Ovary (tissue), 3 donors: ENCODE results near the gene SLC7A6OS.

Experiments used
- POLR2A ChIP-seq: fragments of 450-650 bp; IDR thresholded peaks from one replicate; pipeline ENCODE4 v1.6.1; 2017; ENCODE audit warnings: antibody characterized with exemption, mild to moderate bottlenecking, moderate library complexity
- TF ChIP-seq, protein P1 (sequence below), 3 donors: fragments of 450-650 bp in 2 of 3; fragments of 200-600 bp in 1 of 3; IDR thresholded peaks; one replicate each; pipeline versions ENCODE4 v1.5.1 to v1.8.0; 2016 to 2022; ENCODE audit warnings: antibody characterized with exemption in 3 of 3, mild to moderate bottlenecking in 1 of 3
- donor health status: DM: no; HTN: no; CAD: no.

DNA sequence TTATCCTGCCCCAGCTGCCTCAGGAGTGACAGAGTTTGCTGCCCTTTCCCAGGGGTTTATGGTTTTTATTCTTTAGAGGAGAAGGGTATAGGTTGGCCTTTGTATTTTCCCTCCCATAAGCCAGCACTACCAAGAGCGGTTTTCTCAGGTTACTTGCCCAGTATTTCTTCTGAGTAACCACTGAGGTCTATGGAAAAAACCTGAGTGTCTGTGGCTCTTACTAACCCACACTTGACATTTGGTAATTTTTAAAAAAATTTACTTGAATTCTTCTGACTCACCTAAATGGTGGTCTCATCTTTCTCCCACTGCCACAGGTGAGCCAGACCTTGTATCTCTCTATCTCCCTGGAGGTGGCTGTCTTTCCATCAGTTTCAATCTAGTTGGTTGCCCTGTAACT, 40.4 kb downstream of the SLC7A6OS start:
- TF ChIP-seq POLR2A: no peak
- TF ChIP-seq, protein P1, sequence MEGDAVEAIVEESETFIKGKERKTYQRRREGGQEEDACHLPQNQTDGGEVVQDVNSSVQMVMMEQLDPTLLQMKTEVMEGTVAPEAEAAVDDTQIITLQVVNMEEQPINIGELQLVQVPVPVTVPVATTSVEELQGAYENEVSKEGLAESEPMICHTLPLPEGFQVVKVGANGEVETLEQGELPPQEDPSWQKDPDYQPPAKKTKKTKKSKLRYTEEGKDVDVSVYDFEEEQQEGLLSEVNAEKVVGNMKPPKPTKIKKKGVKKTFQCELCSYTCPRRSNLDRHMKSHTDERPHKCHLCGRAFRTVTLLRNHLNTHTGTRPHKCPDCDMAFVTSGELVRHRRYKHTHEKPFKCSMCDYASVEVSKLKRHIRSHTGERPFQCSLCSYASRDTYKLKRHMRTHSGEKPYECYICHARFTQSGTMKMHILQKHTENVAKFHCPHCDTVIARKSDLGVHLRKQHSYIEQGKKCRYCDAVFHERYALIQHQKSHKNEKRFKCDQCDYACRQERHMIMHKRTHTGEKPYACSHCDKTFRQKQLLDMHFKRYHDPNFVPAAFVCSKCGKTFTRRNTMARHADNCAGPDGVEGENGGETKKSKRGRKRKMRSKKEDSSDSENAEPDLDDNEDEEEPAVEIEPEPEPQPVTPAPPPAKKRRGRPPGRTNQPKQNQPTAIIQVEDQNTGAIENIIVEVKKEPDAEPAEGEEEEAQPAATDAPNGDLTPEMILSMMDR (IDR thresholded peaks at IDR 0.05): no peak
